Heart left ventricle (tissue), 13 donors: ENCODE results near the gene VTI1A.

ENCODE experiments used
- CTCF ChIP-seq, 12 donors: fragments of 200-600 bp; sonication (generic) in 4 of 12; IDR thresholded peaks; one replicate each; pipeline versions ENCODE4 v1.5.0 to v1.8.0; 2018 to 2022; ENCODE audit warnings: antibody characterized with exemption in 12 of 12, mild to moderate bottlenecking in 5 of 12
- POLR2A ChIP-seq, 2 donors: fragments of 450-650 bp; IDR thresholded peaks; one replicate each; pipeline ENCODE4 v1.6.1; 2017; ENCODE audit warnings: antibody characterized with exemption in 2 of 2, mild to moderate bottlenecking in 2 of 2, moderate library complexity in 2 of 2
- donor health status: ischemic (EF 13 %, LVEDD 7.1; RV severe dilation, severe dysfunction).
- donor health status: DM: no; HTN: yes; CAD: no.
- donor health status: DM: no; HTN: no; CAD: no.
- donor health status: ischemic (EF 25% LVEDD 6.9; RV normal size, moderate dysfunction).
- donor health status: ischemic (EF 25% LVEDD 5.7; RV mildly dilated, moderate dysfunction).
- donor health status: ischemic (EF 35%, LVEDD 5.7; RV mildly dilated, moderate dysfunction).
- donor health status: nonischemic (EF 11% LVEDD 7.7; RV severe dilation, severe dysfunction).
- donor health status: DM: yes; HTN: yes; CAD: no.
- donor health status: PGD.
- donor health status: ischemic (EF 29% LVEDD 5.4; RV normal size, mild dysfunction).
- donor health status: nonischemic (EF 23%, LVEDD 6.1; RV moderate dilation, normal function).

- TF ChIP-seq CTCF (IDR thresholded peaks at IDR 0.05) (no peak), POLR2A (IDR thresholded peaks at IDR 0.05) (no peak)
These were observed 358.2 kb downstream of the VTI1A start for GRCh38 chr10:112805254-112805590.
